DND-41 (cell line): ENCODE results near the gene CEP164.

ENCODE experiments used
- ATAC-seq: fragments of 200-7000 bp; cut with Tn5 transposase; 3 replicates; pipeline ENCODE4 v1.9.1; 2021; ENCODE audit warnings: low read depth; ENCODE audit not compliant: insufficient read depth
- DNase-seq: peaks from one replicate; pipeline ENCODE4 v3.0.0-alpha.2; 2020
- H2AFZ ChIP-seq: 2 replicates; pipeline ENCODE4 v1.6.0; 2012; ENCODE audit warnings: low read depth, low read length
- H3K27ac ChIP-seq: 2 replicates; pipeline ENCODE4 v1.5.1; 2012; ENCODE audit warnings: low read length, inconsistent platforms
- H3K27me3 ChIP-seq: fragments of 200-600 bp; sonication (generic); 2 replicates; pipeline ENCODE4 v1.6.0; 2012; ENCODE audit warnings: low read length, mild to moderate bottlenecking, inconsistent platforms; ENCODE audit not compliant: insufficient read depth, poor library complexity
- H3K36me3 ChIP-seq: 2 replicates; pipeline ENCODE4 v1.5.1; 2012; ENCODE audit warnings: low read length, inconsistent platforms; ENCODE audit not compliant: insufficient read depth
- H3K4me1 ChIP-seq: 2 replicates; pipeline ENCODE4 v1.5.1; 2012; ENCODE audit warnings: mild to moderate bottlenecking, low read length; ENCODE audit not compliant: insufficient read depth
- H3K4me2 ChIP-seq: 2 replicates; pipeline ENCODE4 v1.6.0; 2012; ENCODE audit warnings: mild to moderate bottlenecking, moderate library complexity, low read length, inconsistent platforms; ENCODE audit not compliant: insufficient read depth
- H3K4me3 ChIP-seq, 2 experiments: fragments of 200-600 bp in 1 of 2; shearing (Covaris generic) in 1 of 2; 2 replicates each; pipeline ENCODE4 v1.5.1; 2012 to 2016; ENCODE audit warnings: inconsistent platforms in 2 of 2, low read length in 2 of 2, mild to moderate bottlenecking in 2 of 2, low read depth in 1 of 2, moderate library complexity in 1 of 2
- H3K79me2 ChIP-seq: 2 replicates; pipeline ENCODE4 v1.6.0; 2012; ENCODE audit warnings: low read length, inconsistent platforms; ENCODE audit not compliant: insufficient read depth
- H3K9ac ChIP-seq: 2 replicates; pipeline ENCODE4 v1.6.0; 2012; ENCODE audit warnings: low read depth, mild to moderate bottlenecking, inconsistent platforms, low read length, moderate library complexity
- H3K9me3 ChIP-seq: 2 replicates; pipeline ENCODE4 v1.5.1; 2012; ENCODE audit warnings: low read length, moderate library complexity, mild to moderate bottlenecking, inconsistent platforms; ENCODE audit not compliant: insufficient read depth, severe bottlenecking
- H4K20me1 ChIP-seq: 2 replicates; pipeline ENCODE4 v1.6.0; 2012; ENCODE audit warnings: low read length; ENCODE audit not compliant: insufficient read depth
- CTCF ChIP-seq: IDR thresholded peaks from 2 replicates; pipeline ENCODE4 v1.5.1; 2012; ENCODE audit warnings: borderline replicate concordance, low read length, moderate library complexity, mild to moderate bottlenecking; ENCODE audit not compliant: poor library complexity, severe bottlenecking; ENCODE audit errors: extremely low read depth
- EZH2 ChIP-seq: IDR thresholded peaks from 3 replicates; pipeline ENCODE4 v1.6.1; 2012; ENCODE audit warnings: borderline replicate concordance, low read depth, mild to moderate bottlenecking, moderate library complexity, low read length, inconsistent platforms; ENCODE audit not compliant: severe bottlenecking

The CEP164 gene

GRCh38 chr11:117327567-117328374, at the start of gene CEP164:
Gene CEP164 (plus strand): TSS chr11:117327854. CDS start chr11:117338587, 10,733 bp downstream.
- H2AFZ ChIP-seq: peak within 1 kb of the TSS; percentile 84
- TF ChIP-seq CTCF: no peak
- TF ChIP-seq EZH2: no peak

GRCh38 chr11:117278347-117278746, 49.3 kb upstream of the CEP164 start:
- no peak for ATAC-seq
- Histone ChIP-seq H3K27me3 (no peaks in the 10 kb centered on the region), H3K27ac (no peak overlapping the region), H3K4me2 (no peak overlapping the region), H3K4me1 (no peaks in the 10 kb centered on the region), H2AFZ (no peak overlapping the region), H4K20me1 (no peaks in the 10 kb centered on the region), H3K79me2 (no peaks in the 10 kb centered on the region), H3K9me3 (no peaks in the 10 kb centered on the region), H3K36me3 (peaks cover 43% of the 10 kb centered on the region), H3K9ac (no peak overlapping the region), H3K4me3 (no peak overlapping the region)
- DNase-seq: no peak
- TF ChIP-seq CTCF (no peak), EZH2 (no peak)

More at GRCh38 chr11:117327567-117328374, at the start of gene CEP164:
- no peaks in the 10 kb centered on the region for H4K20me1 ChIP-seq
- H3K9me3 ChIP-seq: no peaks in the 10 kb centered on the region
- no peaks in the 10 kb centered on the region for H3K27me3 ChIP-seq
- no peaks in the 10 kb centered on the region; the same call in 1 of the 2 replicates for H3K36me3 ChIP-seq
- ATAC-seq (peak; percentile 97), DNase-seq (peak; percentile 97)
- H3K4me3 ChIP-seq: peak within 1 kb of the TSS; percentile 74 to 84
- H3K4me2 ChIP-seq: peak within 1 kb of the TSS; percentile 82
- peak within 1 kb of the TSS; percentile 69 for H3K9ac ChIP-seq
- no peaks in the 10 kb centered on the region for H3K79me2 ChIP-seq
- peak within 1 kb of the TSS; percentile 54 for H3K27ac ChIP-seq
- peaks cover 21% of the 10 kb centered on the region for H3K4me1 ChIP-seq

GRCh38 chr11:117279711-117280376, 47.8 kb upstream of the CEP164 start:
- H2AFZ ChIP-seq: no peak overlapping the region
- H3K27ac ChIP-seq: no peak overlapping the region
- H4K20me1 ChIP-seq: no peaks in the 10 kb centered on the region
- no peak overlapping the region for H3K9ac ChIP-seq
- TF ChIP-seq EZH2: no peak
- TF ChIP-seq CTCF: no peak
- no peaks in the 10 kb centered on the region for H3K27me3 ChIP-seq
- no peaks in the 10 kb centered on the region for H3K4me1 ChIP-seq
- peaks cover 50% of the 10 kb centered on the region for H3K36me3 ChIP-seq
- H3K9me3 ChIP-seq: no peaks in the 10 kb centered on the region
- H3K4me2 ChIP-seq: no peak overlapping the region
- H3K79me2 ChIP-seq: no peaks in the 10 kb centered on the region
- no peak for DNase-seq
- ATAC-seq: no peak
- no peak overlapping the region for H3K4me3 ChIP-seq
